ENCODE results near the gene FAM174C. TPM values are rescaled to one million over a fixed set of nuclear protein-coding genes. Genes with fewer than 3 reads are reported as not detected.
A peak's percentile ranks its signal among the peaks of the same experiment; 100 is the strongest.

FAM174C gene
- total and polyA plus RNA-seq, 4 donors, result 14.6 to 79.8 (median 33.8) TPM

GRCh38 chr19:1313695-1314613 lies 38.6 kb downstream of the FAM174C start:
- Histone ChIP-seq H3K9ac (ENCODE audit: low read depth in 1 of 2, low read length in 2 of 2) (no peak overlapping the region), H3K4me3 (ENCODE audit: low read depth in 1 of 3, low read length in 3 of 3) (no peak overlapping the region), H3K4me1 (ENCODE audit: control insufficient read depth in 4 of 4, insufficient read depth in 4 of 4, low read length in 3 of 4) (peaks cover 0 to 7% (median 3%) of the 10 kb centered on the region in 4 donors), H3K9me3 (ENCODE audit: control insufficient read depth in 4 of 4, low read length in 3 of 4) (no peaks in the 10 kb centered on the region), H3K36me3 (ENCODE audit: control insufficient read depth in 4 of 4, insufficient read depth in 3 of 4, low read depth in 1 of 4, low read length in 3 of 4) (no peaks in the 10 kb centered on the region), H3K27me3 (ENCODE audit: control insufficient read depth in 4 of 4, insufficient read depth in 4 of 4, low read length in 3 of 4) (peaks cover 0 to 2% (median 0%) of the 10 kb centered on the region in 4 donors), H3K27ac (ENCODE audit: low read depth in 1 of 2, low read length in 2 of 2) (no peak overlapping the region)
- no peak for DNase-seq (ENCODE audit: low spot score)
- WGBS, result 77% methylated on average over 32 of the region's 32 CpGs
- TF ChIP-seq HNF4A (conservative IDR thresholded peaks at IDR 0.05) (no peak), EGR1 (IDR thresholded peaks at IDR 0.05; ENCODE audit: low read depth in 2 of 2) (no peak), FOXA1 (IDR thresholded peaks at IDR 0.05) (no peak), FOXA2 (IDR thresholded peaks at IDR 0.05) (no peak), JUND (IDR thresholded peaks at IDR 0.05) (no peak), RAD21 (IDR thresholded peaks at IDR 0.05) (no peak), SP1 (IDR thresholded peaks at IDR 0.05) (no peak)

DNA sequence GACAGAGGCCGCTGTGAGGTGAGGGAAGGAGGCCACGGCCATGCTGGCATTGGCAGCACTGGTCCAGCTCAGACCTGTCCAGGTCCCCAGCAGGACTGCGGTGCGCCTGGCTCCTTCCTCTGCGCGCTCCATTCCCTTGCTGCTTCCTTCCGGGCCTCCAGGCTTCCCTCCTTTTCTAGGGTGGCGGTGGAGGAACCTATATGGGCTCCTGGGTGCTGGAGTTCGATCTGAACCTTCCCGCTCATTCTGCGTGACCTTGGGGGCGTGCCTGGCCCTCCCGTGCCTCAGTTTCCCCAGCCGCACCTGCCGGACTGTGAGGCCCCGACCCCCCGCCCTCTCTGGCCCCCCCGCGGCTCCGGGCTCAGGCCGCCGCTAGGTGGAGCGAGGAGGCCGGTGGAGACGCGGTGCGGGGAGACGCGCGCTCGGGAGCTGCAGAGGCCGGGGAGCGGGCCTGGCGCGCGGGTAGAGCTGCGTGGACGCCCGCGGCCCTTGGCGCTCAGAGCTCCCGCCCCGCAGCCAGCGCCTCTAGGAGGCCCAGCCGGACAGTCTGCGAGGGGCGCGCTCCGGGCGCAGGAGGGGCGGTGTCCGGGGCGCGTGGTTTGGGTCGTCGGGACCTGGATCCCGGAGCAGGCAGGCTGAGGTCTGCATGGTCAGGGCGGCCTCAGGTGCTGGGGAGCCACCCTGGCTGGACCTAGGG lies 40.3 kb downstream of the FAM174C start:
- Histone ChIP-seq H3K4me1 (ENCODE audit: control insufficient read depth in 4 of 4, insufficient read depth in 4 of 4, low read length in 3 of 4) (peaks cover 0 to 7% (median 3%) of the 10 kb centered on the region in 4 donors), H3K36me3 (ENCODE audit: control insufficient read depth in 4 of 4, insufficient read depth in 3 of 4, low read depth in 1 of 4, low read length in 3 of 4) (no peaks in the 10 kb centered on the region), H3K9me3 (ENCODE audit: control insufficient read depth in 4 of 4, low read length in 3 of 4) (no peaks in the 10 kb centered on the region), H3K27me3 (ENCODE audit: control insufficient read depth in 4 of 4, insufficient read depth in 4 of 4, low read length in 3 of 4) (peaks cover 0 to 2% (median 0%) of the 10 kb centered on the region in 4 donors), H3K4me3 (ENCODE audit: low read depth in 1 of 3, low read length in 3 of 3) (peak overlapping the region in 1 of 3 donors; percentile 47), H3K9ac (ENCODE audit: low read depth in 1 of 2, low read length in 2 of 2) (no peak overlapping the region), H3K27ac (ENCODE audit: low read depth in 1 of 2, low read length in 2 of 2) (no peak overlapping the region)
- TF ChIP-seq CTCF (IDR thresholded peaks at IDR 0.05; ENCODE audit: low read depth, low read length, missing input control), result peak; percentile 46
- peak; percentile 67 to 75 for TF ChIP-seq RAD21 (IDR thresholded peaks at IDR 0.05)
- no peak for TF ChIP-seq ATF3 (IDR thresholded peaks at IDR 0.05)
- WGBS, result 10% methylated on average over 58 of the region's 58 CpGs
- no peak for DNase-seq (ENCODE audit: low spot score)

GRCh38 chr19:1316466-1316865 lies 41.1 kb downstream of the FAM174C start:
- Histone ChIP-seq H3K4me3 (ENCODE audit: low read depth in 1 of 3, low read length in 3 of 3) (no peak overlapping the region), H3K27me3 (ENCODE audit: control insufficient read depth in 4 of 4, insufficient read depth in 4 of 4, low read length in 3 of 4) (peaks cover 0 to 2% (median 0%) of the 10 kb centered on the region in 4 donors), H3K9ac (ENCODE audit: low read depth in 1 of 2, low read length in 2 of 2) (no peak overlapping the region), H3K9me3 (ENCODE audit: control insufficient read depth in 4 of 4, low read length in 3 of 4) (no peaks in the 10 kb centered on the region), H3K4me1 (ENCODE audit: control insufficient read depth in 4 of 4, insufficient read depth in 4 of 4, low read length in 3 of 4) (peaks cover 0 to 7% (median 3%) of the 10 kb centered on the region in 4 donors), H3K27ac (ENCODE audit: low read depth in 1 of 2, low read length in 2 of 2) (no peak overlapping the region), H3K36me3 (ENCODE audit: control insufficient read depth in 4 of 4, insufficient read depth in 3 of 4, low read depth in 1 of 4, low read length in 3 of 4) (no peaks in the 10 kb centered on the region)
- WGBS, result 79% methylated on average over 13 of the region's 13 CpGs
- no peak for DNase-seq (ENCODE audit: low spot score)
- TF ChIP-seq TAF1 (conservative IDR thresholded peaks at IDR 0.05), result no peak
- no peak for TF ChIP-seq EGR1 (IDR thresholded peaks at IDR 0.05; ENCODE audit: low read depth in 2 of 2)
- TF ChIP-seq FOXA1 (IDR thresholded peaks at IDR 0.05), result no peak
- TF ChIP-seq HNF4G (IDR thresholded peaks at IDR 0.05), result no peak
- TF ChIP-seq RAD21 (IDR thresholded peaks at IDR 0.05), result no peak
- no peak for TF ChIP-seq RXRA (IDR thresholded peaks at IDR 0.05)
- no peak for TF ChIP-seq REST (IDR thresholded peaks at IDR 0.05)
- no peak for TF ChIP-seq NR2F2 (IDR thresholded peaks at IDR 0.05)
- no peak for TF ChIP-seq ZBTB33 (IDR thresholded peaks at IDR 0.05)
- TF ChIP-seq CTCF (IDR thresholded peaks at IDR 0.05; ENCODE audit: low read depth, low read length, missing input control), result no peak

All from liver (tissue), 9 donors.